HepG2 (cell line): ENCODE results near the gene TCERG1L. TPM values are rescaled to one million over a fixed set of nuclear protein-coding genes. Genes with fewer than 3 reads are reported as not detected.

ENCODE experiments used
- ATAC-seq: fragments of 200-7000 bp; cut with Tn5 transposase; 3 replicates; pipeline ENCODE4 v1.9.1; 2020; ENCODE audit warnings: mild to moderate bottlenecking, moderate library complexity
- BruUV-seq: library from RNA; stranded (reverse); fragments of 400-500 nt; replicated peaks from 2 replicates; lab custom pipeline; 2021; lab: Mats Ljungman, UMichigan
- CTCF ChIA-PET: fragments of 300-600 bp; formaldehyde crosslinking; extraction: SDS; loops from one replicate; lab custom pipeline; 2021; ENCODE audit warnings: low total read pairs, inconsistent platforms, low intra/inter-chr PET ratio; lab: Yijun Ruan, JAX
- POLR2A ChIA-PET: fragments of 350-600 bp; sonication (Branson Sonifier 250); formaldehyde crosslinking; loops from one replicate; lab custom pipeline; 2020; ENCODE audit warnings: antibody characterized with exemption, inconsistent platforms; lab: Yijun Ruan, JAX
- DNase-seq: peaks from one replicate; pipeline ENCODE4 v3.0.0-alpha.2; 2015; ENCODE audit warnings: low spot score
- FAIRE-seq: peaks from 3 replicates; lab custom pipeline; 2011; peaks lifted over from hg19 to GRCh38; lab: Jason Lieb, UNC
- H2AFZ ChIP-seq: one replicate; pipeline ENCODE4 v1.6.1; 2011; ENCODE audit warnings: low read length, inconsistent platforms
- H3K27ac ChIP-seq: fragments of 300-600 bp; 3 replicates; pipeline ENCODE4 v1.8.0; 2011; ENCODE audit warnings: mixed run types, mild to moderate bottlenecking, mixed read lengths, low read length, inconsistent platforms; ENCODE audit not compliant: insufficient read depth; ENCODE audit errors: extremely low read length
- H3K27me3 ChIP-seq, 2 experiments: fragments of 200-600 bp in 1 of 2; 2 replicates in 1 of 2; 3 replicates in 1 of 2; pipeline versions ENCODE4 v1.6.0 to v1.8.0; 2011; ENCODE audit warnings: low read length in 2 of 2, mild to moderate bottlenecking in 2 of 2, moderate library complexity in 2 of 2, inconsistent platforms in 1 of 2; ENCODE audit not compliant: insufficient read depth in 2 of 2, control insufficient read depth in 1 of 2
- H3K36me3 ChIP-seq, 2 experiments: fragments of 200-600 bp in 1 of 2; replicated peaks in 1 of 2; 2 replicates in 1 of 2; 3 replicates in 1 of 2; pipeline versions ENCODE4 v1.5.1 to v1.8.0; 2011; ENCODE audit warnings: low read length in 2 of 2, inconsistent platforms in 1 of 2; ENCODE audit not compliant: insufficient read depth in 2 of 2, control insufficient read depth in 1 of 2
- H3K4me1 ChIP-seq: 2 replicates; pipeline ENCODE4 v1.5.1; 2012; ENCODE audit warnings: low read length, inconsistent platforms; ENCODE audit not compliant: insufficient read depth
- H3K4me2 ChIP-seq: 2 replicates; pipeline ENCODE4 v1.6.0; 2011; ENCODE audit warnings: low read depth, low read length, inconsistent platforms
- H3K4me3 ChIP-seq, 3 experiments: fragments of 200-600 bp in 1 of 3; sonication (generic), shearing (Covaris generic) in 1 of 3; replicated peaks in 1 of 3; 2 replicates each; pipeline ENCODE4 v1.5.1; 2011 to 2016; ENCODE audit warnings: low read length in 3 of 3, inconsistent platforms in 2 of 3, low read depth in 2 of 3, mild to moderate bottlenecking in 2 of 3, control low read depth in 1 of 3, mixed read lengths in 1 of 3; ENCODE audit not compliant: insufficient read depth in 1 of 3
- H3K79me2 ChIP-seq: one replicate; pipeline ENCODE4 v1.6.1; 2011; ENCODE audit warnings: low read length, inconsistent platforms; ENCODE audit not compliant: insufficient read depth
- H3K9ac ChIP-seq: 2 replicates; pipeline ENCODE4 v1.6.0; 2011; ENCODE audit warnings: mild to moderate bottlenecking, low read depth, low read length, inconsistent platforms; ENCODE audit not compliant: insufficient read depth
- H3K9me3 ChIP-seq: 2 replicates; pipeline ENCODE4 v1.5.1; 2012; ENCODE audit warnings: mild to moderate bottlenecking, low read length
- H4K20me1 ChIP-seq: 2 replicates; pipeline ENCODE4 v1.6.0; 2011; ENCODE audit warnings: inconsistent platforms, mild to moderate bottlenecking, low read length, moderate library complexity; ENCODE audit not compliant: insufficient read depth
- ETV5 ChIP-seq: IDR thresholded peaks from 2 replicates; pipeline ENCODE4 v1.6.1; 2018; ENCODE audit warnings: missing biosample characterization, missing genetic modification reagents, inconsistent platforms, borderline replicate concordance
- KDM4B ChIP-seq: sonication (generic); formaldehyde crosslinking; IDR thresholded peaks from 2 replicates; pipeline ENCODE4 v1.4.0; 2020; ENCODE audit warnings: missing genetic modification reagents
- KLF6 ChIP-seq: IDR thresholded peaks from 2 replicates; pipeline ENCODE4 v1.8.0; 2016; ENCODE audit warnings: missing biosample characterization, missing genetic modification reagents
- ZMAT3 ChIP-seq: sonication (generic); formaldehyde crosslinking; conservative IDR thresholded peaks from 2 replicates; pipeline ENCODE4 v1.7.0; 2021; ENCODE audit warnings: missing genetic modification reagents
- ZNF263 ChIP-seq: sonication (generic); formaldehyde crosslinking; IDR thresholded peaks from 2 replicates; pipeline ENCODE4 v1.4.0; 2020; ENCODE audit warnings: missing genetic modification reagents
- WGBS: methylation state at CpG from one replicate; pipeline ENCODE4 v1.1.6; 2017; ENCODE audit warnings: low lambda C conversion rate; 5-methylcytosine and 5-hydroxymethylcytosine counted together
- in situ Hi-C: cut with HindIII; loops from 2 replicates; pipeline ENCODE4 v1.10.0; 2017; ENCODE audit warnings: low pct_unique_long_range_greater_than_20kb; ENCODE audit not compliant: extremely low pct_ligation_motif_present
- intact Hi-C: fragments of 100-400 bp; cut with micrococcal nuclease; formaldehyde crosslinking; loops from one replicate; pipeline ENCODE4 v1.10.0; 2022; ENCODE audit not compliant: unreplicated experiment
- polyA plus RNA-seq, 8 experiments: library from polyadenylated mRNA; depleted of rRNA in 3 of 8; stranded (reverse) in 7 of 8; unstranded in 1 of 8; fragments of >200 nt; fragmentation: Illumina TruSeq in 4 of 8; extraction: Trizol in 4 of 8; gene quantifications; 2 replicates each; pipeline versions ENCODE4 v1.2.1 to v1.2.3, GENCODE V29; 2011 to 2016; ENCODE audit warnings: low read depth in 4 of 8, missing spikeins in 1 of 8, mixed read lengths in 1 of 8; ENCODE audit not compliant: insufficient read depth in 1 of 8
- total RNA-seq, 5 experiments: library from RNA; depleted of rRNA; stranded (reverse); fragments of >200 nt; fragmentation: Illumina TruSeq; extraction: Trizol; gene quantifications; 2 replicates each; pipeline ENCODE4 v1.2.3, GENCODE V29; 2016; ENCODE audit warnings: low read depth in 1 of 5
- TF ChIP-seq, protein P1 (sequence below): fragments of 450-650 bp; IDR thresholded peaks from 2 replicates; pipeline ENCODE4 v1.6.1; 2016
- TF ChIP-seq, protein P2 (sequence below): IDR thresholded peaks from 2 replicates; pipeline ENCODE4 v1.6.1; 2016; ENCODE audit warnings: missing compliant biosample characterization, missing genetic modification reagents, borderline replicate concordance
- TF ChIP-seq, protein P3 (sequence below): sonication (generic); formaldehyde crosslinking; IDR thresholded peaks from 2 replicates; pipeline ENCODE4 v1.4.0; 2020; ENCODE audit warnings: missing genetic modification reagents

Gene TCERG1L
- total and polyA plus RNA-seq, 2 of the 13 experiments (the other 11 are each of a cell fraction or from before 2014, with no cell fraction given), result not detected

GRCh38 chr10:131086511-131086910 lies 225.0 kb downstream of the TCERG1L start:
- POLR2A ChIA-PET, result interaction anchor here (1.0 kb wide), 1 partner anchor 8 kb away, joined by 3 read pairs; no protein-coding TSS in a partner anchor
- no peak overlapping the region for H3K4me3 ChIP-seq
- FAIRE-seq (no peak), ATAC-seq (peak; percentile 20), DNase-seq (peak; percentile 18)
- WGBS, result 38% methylated on average over 2 of the region's 5 CpGs
- intact Hi-C loops, result no loop called here
- no peaks in the 10 kb centered on the region for H3K36me3 ChIP-seq
- peaks cover 20% of the 10 kb centered on the region for H3K4me1 ChIP-seq
- peaks cover 2 to 40% of the 10 kb centered on the region in 2 experiments; a peak in 4 of 5 replicates for H3K27me3 ChIP-seq
- peak overlapping the region; percentile 4; the same call in 1 of the 2 replicates for H3K4me2 ChIP-seq
- CTCF ChIA-PET, result no interaction called here
- TF ChIP-seq ZNF263 (CRISPR knock-in tag) (peak; percentile 34; the same call in 1 of the 2 replicates), ETV5 (CRISPR knock-in tag) (no peak), KLF6 (0 out of 2 replicates have a peak, but pooled peaks have one; percentile 73), ZMAT3 (0 out of 2 replicates have a peak, but pooled peaks have one; percentile 8), KDM4B (no peak)
- TF ChIP-seq, protein P1, sequence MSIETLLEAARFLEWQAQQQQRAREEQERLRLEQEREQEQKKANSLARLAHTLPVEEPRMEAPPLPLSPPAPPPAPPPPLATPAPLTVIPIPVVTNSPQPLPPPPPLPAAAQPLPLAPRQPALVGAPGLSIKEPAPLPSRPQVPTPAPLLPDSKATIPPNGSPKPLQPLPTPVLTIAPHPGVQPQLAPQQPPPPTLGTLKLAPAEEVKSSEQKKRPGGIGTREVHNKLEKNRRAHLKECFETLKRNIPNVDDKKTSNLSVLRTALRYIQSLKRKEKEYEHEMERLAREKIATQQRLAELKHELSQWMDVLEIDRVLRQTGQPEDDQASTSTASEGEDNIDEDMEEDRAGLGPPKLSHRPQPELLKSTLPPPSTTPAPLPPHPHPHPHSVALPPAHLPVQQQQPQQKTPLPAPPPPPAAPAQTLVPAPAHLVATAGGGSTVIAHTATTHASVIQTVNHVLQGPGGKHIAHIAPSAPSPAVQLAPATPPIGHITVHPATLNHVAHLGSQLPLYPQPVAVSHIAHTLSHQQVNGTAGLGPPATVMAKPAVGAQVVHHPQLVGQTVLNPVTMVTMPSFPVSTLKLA, result peak; percentile 97
- TF ChIP-seq, protein P2, sequence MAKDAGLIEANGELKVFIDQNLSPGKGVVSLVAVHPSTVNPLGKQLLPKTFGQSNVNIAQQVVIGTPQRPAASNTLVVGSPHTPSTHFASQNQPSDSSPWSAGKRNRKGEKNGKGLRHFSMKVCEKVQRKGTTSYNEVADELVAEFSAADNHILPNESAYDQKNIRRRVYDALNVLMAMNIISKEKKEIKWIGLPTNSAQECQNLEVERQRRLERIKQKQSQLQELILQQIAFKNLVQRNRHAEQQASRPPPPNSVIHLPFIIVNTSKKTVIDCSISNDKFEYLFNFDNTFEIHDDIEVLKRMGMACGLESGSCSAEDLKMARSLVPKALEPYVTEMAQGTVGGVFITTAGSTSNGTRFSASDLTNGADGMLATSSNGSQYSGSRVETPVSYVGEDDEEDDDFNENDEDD (CRISPR knock-in tag), result 0 out of 2 replicates have a peak, but pooled peaks have one; percentile 31
- TF ChIP-seq, protein P3, sequence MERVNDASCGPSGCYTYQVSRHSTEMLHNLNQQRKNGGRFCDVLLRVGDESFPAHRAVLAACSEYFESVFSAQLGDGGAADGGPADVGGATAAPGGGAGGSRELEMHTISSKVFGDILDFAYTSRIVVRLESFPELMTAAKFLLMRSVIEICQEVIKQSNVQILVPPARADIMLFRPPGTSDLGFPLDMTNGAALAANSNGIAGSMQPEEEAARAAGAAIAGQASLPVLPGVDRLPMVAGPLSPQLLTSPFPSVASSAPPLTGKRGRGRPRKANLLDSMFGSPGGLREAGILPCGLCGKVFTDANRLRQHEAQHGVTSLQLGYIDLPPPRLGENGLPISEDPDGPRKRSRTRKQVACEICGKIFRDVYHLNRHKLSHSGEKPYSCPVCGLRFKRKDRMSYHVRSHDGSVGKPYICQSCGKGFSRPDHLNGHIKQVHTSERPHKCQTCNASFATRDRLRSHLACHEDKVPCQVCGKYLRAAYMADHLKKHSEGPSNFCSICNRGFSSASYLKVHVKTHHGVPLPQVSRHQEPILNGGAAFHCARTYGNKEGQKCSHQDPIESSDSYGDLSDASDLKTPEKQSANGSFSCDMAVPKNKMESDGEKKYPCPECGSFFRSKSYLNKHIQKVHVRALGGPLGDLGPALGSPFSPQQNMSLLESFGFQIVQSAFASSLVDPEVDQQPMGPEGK (CRISPR knock-in tag), result 0 out of 2 replicates have a peak, but pooled peaks have one; percentile 11
- in situ Hi-C loops, result no loop called here
- no peak overlapping the region for H3K27ac ChIP-seq
- no peaks in the 10 kb centered on the region for H3K79me2 ChIP-seq
- no peak overlapping the region for H2AFZ ChIP-seq
- no TSS peak for BruUV-seq
- H3K9me3 ChIP-seq, result no peaks in the 10 kb centered on the region
- H3K9ac ChIP-seq, result no peak overlapping the region
- no peaks in the 10 kb centered on the region; the same call in 1 of the 2 replicates for H4K20me1 ChIP-seq
